Measurements from ENCODE around the gene GOLGA7B.

GOLGA7B gene

DNA sequence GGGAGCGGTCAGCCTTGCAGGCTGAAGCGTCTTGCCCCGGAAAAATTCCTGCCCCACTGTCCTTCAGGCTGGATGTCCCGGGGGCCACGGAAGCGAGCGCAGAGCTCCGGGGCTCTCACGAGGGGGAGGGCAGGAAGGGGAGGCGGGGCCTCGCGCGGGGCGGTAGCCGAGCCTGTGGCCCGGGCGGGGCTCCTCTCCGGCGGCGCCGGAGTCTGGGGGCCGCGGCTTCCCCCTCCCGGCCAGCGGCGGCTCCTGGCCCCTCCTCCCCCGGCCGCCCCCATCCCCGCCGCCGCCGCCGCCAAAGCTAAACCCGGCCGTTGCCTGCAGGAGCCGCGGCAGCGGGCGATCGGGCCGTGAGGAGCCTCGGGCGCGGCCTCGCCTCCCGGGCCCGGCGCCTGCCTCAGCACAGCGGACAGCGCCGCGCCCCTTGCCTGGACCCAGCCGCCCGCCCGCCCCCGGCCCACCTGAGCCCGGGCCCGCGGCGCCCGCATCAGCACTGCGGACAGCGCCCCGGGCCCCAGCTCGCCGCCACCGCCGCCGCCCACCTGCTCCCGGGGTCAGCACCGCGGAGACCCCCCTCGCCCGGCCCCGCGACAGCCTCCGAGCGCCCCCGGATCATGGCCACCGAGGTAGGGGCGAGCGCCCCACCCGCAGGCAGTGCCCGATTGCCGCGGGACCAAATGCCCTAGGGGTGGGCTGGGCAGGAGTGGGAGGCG lies at the start of gene GOLGA7B:
TSS of gene GOLGA7B (plus strand) at position 157 of the 716 bp plus-strand sequence. CDS start at position 618, 461 bp downstream.
- DNase-seq = no peak

DNA sequence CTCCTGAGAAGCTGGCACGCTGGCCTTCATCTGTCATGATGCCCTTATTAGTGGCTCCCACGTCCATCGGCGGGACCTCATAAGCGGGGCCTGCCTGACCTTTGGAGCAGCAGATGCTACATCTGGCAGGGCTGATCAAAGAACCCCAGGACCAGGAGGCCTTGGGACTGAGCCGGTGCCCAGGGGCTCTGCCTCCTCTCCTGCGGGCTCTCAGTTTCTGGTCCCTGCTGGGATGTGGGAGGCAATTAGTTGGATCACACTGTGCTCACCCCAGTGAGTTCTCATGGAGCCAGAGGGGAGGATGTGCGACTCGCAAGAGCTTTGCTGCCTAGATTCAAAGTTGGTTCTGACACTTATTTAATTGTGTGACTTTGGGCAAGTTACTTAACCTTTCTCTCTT lies 49.2 kb upstream of the GOLGA7B start:
- DNase-seq = no peak

DNA sequence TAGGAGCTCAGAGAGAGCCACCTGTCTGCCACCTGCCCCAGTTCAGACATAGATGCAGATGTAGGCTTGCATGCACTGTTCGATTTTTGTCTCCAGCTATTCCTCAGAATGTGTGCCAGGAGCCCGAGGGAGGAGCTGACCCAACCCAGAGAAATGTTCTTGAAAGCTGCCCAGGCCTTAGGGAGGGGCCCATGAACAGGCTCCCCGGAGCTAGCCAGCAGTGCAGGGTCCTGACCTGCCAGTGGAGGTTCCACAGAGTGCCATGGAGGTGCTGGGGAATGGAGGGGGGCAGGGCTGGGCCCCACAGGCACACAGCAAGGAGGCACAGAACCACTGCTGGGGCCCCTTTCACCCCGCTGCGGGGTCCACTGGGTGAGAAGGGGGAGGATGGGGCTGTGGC lies 48.2 kb upstream of the GOLGA7B start:
- no peak for DNase-seq

DNA sequence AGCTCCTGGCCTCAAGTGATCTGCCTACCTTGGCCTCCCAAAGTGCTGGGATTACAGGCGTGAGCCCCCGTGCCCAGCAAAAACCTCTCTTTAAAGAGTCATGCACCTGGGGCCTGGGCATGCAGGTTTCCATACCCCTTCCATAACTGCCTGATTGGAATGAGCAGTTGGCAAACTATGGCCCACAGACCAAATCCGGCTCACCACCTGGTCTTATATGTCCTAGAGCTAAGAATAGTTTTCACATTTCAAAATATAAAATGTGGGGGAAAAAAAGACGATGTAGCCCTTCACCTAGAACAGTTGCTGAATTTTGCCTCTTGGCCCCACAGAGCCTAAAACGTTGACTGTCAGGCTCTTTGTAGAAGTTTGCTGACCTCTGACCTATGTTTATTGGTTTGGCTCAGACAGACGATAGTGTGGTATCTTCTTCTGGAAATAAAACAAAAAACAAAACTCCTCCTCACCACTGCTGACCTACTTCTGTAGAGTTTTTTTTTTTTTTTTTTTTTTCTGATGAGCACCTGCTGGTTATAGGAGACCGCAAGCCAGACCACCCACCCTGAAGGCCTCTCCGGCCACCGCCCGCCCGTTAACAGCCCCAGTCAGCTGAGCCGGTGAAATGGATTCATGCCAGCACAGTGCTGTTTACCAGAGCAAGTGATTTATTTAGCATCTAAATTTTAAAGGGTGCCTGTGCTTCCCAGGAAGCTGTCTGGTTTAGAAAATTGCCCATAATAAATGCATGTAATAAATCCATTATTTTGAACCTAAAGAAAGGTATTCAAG lies 44.4 kb upstream of the GOLGA7B start:
- DNase-seq = no peak

DNA sequence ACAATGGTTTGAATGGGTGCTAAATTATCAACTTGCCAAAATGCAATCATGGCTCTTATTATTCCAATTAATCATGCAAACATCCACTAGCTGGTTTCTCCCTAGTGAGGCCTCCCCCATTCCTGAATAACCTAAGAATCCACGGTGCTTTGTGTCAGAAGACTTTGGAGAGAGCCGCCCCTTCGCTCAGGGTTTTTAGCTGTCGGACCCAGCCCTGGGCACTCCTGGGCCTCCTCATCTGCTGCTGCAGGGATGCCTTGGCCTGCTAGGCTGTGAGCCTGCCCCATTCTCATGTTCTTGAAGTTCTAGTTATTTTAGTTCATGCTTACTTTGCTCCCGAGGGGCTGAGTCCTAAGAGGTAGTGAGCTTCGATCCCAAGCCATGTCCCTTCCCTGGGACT lies 43.7 kb upstream of the GOLGA7B start:
- DNase-seq = no peak

DNA sequence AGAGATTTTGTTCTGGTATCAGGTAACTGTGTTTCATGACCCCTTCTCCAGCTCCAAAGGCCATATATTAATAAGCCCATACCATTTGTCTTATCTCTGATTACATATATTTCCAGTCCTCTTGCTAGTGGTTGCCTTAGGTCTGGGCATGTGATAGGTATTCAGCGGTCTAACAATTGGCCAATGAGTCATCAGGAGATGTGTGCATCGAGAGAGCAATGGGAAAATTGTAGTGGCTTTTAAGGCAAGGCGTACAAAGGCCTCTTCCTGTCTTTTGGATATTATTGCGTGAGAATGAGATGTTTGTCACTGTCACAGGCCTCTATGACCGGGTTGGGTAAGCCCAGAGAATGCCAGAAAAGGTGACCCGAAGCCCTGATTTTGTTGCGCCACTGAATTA lies 39.2 kb upstream of the GOLGA7B start:
- DNase-seq = no peak

DNA sequence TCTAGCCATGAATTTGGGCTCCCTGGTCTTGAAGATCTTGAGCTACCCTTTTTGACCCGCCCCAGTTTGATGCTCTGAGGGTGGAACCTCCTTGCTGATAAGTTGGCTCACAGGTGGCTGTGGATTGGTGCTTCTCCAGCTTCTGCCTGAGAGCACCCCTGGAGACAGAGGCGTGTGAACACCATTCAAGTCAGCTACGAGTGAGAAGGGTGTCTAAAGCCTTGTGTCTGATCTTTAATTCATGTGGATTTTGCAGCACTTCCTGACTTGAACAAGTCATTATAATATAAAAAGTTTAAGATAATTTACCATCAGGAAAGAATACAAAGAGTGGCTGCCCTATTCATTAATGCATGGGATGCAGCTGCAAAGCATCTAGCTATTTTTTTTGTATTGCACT lies 37.7 kb upstream of the GOLGA7B start:
- no peak for DNase-seq

DNA sequence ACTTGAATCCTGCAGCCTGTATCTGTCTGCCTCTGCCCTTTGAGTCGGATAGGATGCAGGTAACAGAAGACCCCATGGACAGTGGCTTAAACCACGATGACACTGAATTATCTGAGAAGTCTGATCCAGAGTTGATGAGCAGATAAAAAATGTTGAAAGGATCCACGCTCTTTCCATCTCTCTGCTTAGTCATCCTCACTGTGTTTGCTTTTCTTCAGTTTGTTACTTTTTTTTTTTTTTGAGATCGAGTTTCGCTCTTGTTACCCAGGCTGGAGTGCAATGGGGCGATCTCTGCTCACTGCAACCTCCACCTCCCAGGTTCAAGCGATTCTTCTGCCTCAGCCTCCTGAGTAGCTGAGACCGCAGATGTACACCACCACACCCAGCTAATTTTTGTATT lies 36.9 kb upstream of the GOLGA7B start:
- no peak for DNase-seq

DNA sequence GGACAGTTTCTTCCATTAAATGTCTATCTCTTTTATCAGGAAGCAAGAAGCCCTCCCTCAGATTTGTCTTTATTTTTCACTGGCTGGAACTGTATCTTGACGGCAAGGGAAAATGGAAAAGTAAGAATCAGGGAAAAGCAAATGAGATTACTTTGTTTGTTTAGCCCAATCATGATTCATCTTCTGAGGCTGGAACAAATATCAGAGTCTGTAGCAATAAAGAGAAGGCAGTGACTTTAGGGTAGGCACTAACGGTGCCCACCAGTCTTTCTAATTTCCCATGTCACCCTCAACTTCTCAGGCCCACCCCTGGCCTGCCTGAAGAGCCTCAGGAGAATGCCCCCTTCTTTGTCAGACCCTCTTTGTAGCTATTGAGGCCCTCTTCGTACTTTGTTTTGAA lies 36.3 kb upstream of the GOLGA7B start:
- no peak for DNase-seq

DNA sequence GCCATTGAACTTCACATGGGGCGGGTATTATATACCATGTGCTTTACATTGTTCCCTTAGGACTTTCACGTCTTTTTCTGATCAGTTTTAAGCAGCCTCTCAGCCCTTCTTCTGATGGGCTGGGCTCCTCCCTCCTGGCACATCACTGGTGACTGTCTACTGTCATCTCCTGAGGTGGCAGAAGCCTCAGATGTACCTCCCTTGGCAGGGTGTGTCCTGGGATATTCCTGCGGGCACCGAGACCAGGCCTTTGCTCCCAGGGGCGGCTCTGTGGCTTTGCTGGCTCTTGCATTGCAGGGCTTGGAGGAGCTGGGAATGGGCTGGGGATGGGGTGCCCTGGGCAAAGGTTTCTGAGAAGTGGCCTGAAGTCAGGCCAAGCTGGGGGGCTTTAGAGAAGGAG lies 34.6 kb upstream of the GOLGA7B start:
- no peak for DNase-seq

DNA sequence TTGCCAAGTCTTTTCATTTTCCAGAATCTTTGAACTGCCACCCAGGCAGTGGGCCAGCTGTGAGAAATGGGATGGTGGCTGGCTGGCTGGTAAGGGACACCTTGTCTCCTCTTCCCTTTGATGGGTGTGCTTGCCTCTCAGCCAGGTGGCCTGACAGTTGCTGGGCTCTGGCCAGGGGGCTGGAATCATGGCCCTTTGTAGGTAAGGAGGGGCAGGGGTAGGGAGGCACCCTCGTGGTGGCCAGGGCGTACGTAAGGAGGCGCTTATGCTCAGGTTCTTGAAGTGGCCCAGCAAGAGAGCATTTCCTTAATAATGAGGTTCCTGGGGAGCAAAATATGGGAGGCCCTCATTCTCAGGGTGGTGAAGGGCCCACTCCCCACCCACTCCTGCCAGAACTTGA lies 33.0 kb upstream of the GOLGA7B start:
- no peak for DNase-seq

DNA sequence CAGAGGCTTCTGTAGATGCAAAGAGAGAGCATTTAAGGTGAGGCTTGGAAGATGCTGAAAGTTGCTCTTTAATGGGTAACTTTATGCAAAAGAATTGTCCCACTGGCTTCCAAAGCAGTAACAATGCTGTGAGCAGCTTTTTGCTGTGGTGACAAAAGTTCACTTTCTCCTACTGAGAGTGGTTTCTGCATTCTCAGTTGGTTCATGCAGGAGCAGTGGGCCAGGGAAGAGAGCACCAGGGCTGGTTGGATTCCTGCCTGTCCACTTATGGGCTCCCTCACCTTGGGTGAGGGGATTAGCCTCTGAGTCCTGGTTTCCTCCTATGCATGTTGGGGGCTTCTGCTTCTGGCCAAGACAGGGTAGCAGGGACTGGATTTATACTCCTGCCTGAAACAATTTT lies 31.1 kb upstream of the GOLGA7B start:
- no peak for DNase-seq

DNA sequence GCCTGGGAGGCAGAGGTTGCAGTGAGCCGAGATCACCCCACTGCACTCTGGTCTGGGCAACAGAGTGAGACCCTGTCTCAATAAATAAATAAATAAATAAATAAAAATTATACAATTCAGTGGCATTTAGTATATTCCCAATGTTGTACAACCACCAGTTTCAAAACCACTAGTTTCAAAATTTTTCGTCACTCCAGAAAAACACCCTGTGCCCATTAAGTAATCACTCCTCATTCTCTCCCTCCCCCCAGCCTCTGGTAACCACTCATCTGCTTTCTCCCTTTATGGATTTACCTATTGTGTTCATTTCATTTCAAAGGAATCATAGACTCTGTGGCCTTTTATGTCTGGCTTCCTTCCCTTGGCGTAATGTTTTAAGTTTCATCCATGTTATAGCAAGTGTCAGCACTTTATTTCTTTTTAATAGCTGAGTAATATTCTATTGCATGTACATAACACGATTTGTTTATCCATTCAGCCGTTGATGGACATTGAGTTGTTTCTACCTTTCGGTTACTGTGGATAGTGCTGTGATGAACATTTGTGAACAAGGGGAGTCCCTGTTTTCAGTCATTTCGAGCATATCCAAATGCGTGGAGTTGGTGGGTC lies 29.4 kb upstream of the GOLGA7B start:
- no peak for DNase-seq

DNA sequence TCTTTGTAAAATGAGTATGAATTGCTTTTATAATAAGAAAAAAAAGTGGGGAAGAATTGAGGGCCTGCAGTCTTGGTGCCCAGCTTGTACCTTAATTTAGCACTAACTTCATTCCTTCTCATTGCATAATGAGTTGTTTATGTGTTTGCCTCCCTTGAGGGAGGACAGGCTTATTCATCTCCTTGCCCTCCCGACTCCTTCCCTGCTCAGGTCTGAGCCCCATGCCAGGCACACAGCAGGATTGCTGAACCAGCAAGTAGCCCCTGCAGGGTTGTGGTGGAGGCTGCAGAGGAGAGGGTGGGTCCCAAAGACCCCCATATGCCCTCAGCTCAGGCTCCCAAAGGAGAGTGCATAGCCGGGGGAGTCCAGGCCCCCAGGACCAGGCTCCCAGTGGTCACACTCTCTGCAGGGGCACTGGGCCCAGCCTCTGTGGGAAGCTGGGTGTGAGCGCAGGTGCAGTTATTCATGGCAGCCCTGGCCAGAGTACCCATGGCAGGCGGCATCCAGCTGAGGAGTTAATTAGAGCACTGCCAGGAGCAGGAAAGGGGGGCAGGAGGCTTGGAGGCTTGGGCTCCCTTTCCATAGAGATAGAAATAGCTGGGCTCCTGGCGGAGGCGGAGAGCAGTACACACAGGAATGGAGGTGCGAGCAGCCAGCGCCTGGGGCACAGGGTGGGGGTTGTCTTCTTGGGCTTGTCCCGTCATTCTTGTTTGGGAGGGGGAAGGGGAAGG lies 28.2 kb upstream of the GOLGA7B start:
- DNase-seq = no peak

DNA sequence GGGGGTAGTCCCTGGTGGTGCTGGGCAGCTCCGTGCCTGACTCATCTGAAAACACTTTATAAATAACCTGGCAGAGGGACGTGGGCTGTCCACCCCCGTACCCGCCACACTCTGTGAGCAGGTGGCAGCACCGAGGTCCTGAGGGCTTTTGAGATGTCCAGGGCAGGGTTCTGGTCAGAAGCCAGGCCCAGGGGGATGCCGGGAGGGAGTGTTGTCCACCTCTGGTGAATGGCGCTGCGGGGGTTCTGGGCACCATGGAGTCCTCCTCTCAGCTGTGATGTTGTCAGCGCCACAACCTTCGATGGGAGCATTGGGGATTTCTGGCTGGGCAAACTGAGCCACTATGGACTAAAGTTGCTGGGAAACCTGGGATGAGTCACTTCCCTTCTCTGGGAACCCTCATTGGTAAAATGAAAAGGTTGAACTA lies 27.4 kb upstream of the GOLGA7B start:
- no peak for DNase-seq

DNA sequence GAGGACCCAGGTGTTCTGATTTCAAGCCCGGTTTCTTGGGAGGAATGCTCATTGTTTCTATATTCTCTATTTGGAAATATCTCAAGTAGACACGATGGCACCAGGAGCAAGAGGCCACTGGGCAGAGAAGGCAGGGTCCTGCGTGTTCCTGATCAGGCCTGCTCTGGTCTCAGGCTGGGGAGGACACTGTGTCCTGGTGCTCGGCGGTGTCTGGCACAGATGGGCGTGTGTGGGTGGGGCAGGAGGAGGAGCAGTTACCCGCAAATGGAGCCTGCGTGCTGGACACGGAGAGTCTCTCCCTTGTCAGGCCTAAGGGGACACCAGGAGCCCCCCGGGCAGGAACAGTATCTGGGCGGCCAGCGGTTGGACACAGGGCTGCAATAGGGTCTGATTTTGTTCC lies 25.9 kb upstream of the GOLGA7B start:
- DNase-seq = no peak

DNA sequence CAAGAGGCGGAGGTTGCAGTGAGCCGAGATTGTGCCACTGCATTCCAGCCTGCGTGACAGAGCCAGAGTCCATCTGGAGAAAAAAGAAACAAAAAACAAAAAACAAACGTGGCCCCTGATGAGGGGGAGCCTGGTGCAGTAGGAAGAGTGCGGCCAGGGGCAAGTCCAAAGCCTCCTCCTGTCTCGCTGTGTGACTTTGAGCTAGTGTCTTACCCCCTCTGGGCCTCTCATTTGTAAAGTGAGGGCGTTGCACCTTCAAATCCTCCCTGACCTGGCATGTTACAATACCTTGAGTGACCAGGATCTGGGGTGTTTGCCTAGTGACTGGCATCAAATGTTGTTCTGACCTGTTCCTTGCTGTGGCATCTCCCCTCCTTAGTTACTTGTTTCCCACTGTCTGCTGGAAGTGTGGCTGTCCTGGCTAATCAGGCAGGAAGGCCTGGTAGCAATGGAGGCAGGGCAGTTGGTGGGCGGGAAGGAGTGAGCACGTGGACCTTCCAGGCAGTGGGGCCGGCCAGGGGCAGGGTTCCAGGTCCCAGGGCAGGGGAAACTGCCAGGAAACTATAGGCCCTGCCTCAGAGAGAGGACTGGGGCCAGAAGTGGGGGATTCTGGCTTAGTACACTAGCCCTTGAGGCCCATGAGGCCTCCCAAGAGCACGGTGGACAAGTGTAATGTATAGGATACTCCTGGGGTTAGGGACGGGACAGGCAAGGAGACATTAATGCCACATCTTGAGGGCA lies 24.5 kb upstream of the GOLGA7B start:
- DNase-seq = no peak

DNA sequence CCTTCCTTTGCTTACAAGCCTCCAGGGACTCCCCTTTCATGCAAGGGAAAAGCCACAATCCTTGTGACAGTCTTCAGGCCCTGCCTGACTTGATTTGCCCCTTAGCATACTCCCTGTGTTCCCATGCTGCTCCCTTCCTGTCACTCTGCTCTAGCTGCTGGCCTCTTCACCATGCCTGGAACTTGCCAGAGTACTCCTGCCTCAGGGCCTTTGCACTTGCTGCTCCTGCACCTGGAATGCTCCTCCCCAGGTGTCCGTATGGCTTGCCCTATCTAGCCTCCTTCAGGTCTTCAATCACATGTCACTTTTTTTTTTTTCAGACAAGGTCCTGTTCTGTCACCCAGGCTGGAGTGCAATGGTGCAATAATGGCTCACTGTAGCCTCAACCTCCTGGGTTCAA lies 22.8 kb upstream of the GOLGA7B start:
- DNase-seq = no peak

DNA sequence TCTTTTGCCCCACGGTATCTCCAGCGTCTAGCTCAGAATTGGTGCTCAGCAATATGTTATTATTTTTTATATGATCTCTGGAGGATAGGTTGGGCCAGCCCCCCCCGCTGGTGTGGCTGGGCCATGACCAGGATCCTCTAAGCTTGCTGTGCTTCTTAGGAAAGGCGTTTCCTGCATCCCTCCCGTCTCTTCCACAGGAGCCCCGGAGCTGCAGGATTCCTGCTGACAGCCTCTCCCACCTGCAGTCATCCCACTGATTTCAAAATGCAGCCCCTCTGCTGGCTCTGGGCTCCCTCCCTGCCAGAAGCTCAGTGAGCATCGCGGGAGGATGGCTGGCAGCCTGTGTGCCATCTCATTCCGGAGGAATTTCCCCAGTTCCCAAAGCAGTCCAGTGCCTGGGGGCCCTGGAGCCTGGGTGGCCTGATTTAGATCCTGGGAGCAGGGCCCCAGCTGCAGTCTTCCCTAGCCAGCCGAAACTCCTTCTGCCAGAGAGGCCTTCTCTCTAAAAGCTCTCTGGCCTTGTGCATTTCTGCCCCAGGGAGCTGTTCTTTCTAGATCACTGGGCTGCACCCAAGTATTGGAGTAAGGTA lies 21.8 kb upstream of the GOLGA7B start:
- DNase-seq = no peak

DNA sequence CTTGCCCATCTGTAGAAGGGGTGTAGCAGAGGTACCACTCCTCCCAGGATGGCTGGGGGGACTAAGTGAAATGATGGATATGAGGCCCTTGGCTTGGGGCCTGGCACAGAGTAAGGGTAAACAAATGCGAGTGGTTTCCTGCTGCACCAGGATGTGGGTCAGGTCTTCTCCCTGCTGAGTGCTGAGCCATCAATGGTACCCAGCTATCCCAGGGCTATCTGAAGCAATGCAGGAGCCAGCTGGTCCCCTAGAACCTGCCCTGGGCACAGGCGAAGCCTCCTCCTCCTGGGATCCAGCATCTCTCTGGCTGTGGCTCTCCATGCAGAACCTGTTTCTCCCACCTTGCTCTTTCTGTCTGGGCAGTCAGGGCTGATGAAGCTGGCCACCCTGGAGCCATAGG lies 20.9 kb upstream of the GOLGA7B start:
- DNase-seq = no peak

DNA sequence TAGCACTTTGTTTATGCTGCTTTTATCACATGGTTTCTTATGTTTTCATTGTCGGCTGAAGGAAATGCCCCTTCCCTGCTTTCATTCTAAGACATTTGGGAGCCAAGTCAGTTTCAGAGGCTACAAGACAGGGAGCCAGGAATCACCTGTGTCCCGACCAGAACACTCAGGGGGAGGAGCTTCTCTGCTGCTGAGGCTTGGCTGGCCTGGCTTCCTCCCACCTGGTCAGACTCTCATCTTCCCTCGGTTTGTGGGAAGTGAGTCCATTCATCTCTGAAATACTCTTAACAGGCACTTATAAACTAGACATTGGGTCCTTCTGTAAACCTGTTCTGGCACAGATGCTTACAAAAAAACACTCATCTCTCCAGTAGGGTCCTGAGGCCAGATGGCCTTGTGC lies 19.6 kb upstream of the GOLGA7B start:
- DNase-seq = no peak

DNA sequence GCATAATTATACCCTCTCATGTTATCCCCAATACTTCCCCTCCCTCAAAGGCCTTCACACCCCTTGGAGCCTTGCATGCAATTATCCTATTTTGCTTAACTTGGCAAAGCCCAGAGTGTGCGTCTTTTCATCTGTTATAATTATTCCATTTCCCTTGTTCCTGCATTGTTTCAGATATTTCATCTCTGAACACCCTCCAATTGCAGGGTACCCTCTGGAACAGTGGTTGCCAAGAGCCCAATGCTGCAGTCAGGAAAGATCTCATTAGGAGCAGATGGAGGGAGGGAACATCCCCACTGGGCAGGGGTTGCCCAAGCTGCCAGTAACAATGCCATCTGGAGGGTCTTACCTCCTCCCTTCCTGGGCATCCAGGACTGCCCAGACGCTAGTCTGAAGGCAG lies 18.4 kb upstream of the GOLGA7B start:
- DNase-seq = no peak

Data from NK-92 treated with Interleukin-12 subunit alpha and Interleukin-12 subunit beta, amount 100 ng/mL, for 24 hours (cell line).